DOHH2 (cell line): ENCODE data around the gene SLC27A4.

ENCODE experiments used
- H3F3A ChIP-seq: fragments of 200-600 bp; sonication (generic), shearing (Covaris generic); 2 replicates; pipeline ENCODE4 v1.6.0; 2016; ENCODE audit warnings: antibody characterized with exemption, mild to moderate bottlenecking; ENCODE audit not compliant: control insufficient read depth, insufficient read depth
- H3K27ac ChIP-seq: fragments of 200-600 bp; sonication (generic); 2 replicates; pipeline ENCODE4 v1.5.1; 2014; ENCODE audit warnings: low read depth, mild to moderate bottlenecking, low read length, moderate library complexity
- H3K27me3 ChIP-seq: fragments of 200-600 bp; sonication (generic); 2 replicates; pipeline ENCODE4 v1.6.1; 2014; ENCODE audit warnings: mild to moderate bottlenecking, low read length, mixed read lengths; ENCODE audit not compliant: control insufficient read depth
- H3K36me3 ChIP-seq: fragments of 200-600 bp; sonication (generic); 2 replicates; pipeline ENCODE4 v1.6.1; 2014; ENCODE audit warnings: mild to moderate bottlenecking, low read length, moderate library complexity, mixed read lengths; ENCODE audit not compliant: control insufficient read depth
- H3K4me1 ChIP-seq: fragments of 200-600 bp; sonication (generic); 2 replicates; pipeline ENCODE4 v1.6.1; 2014; ENCODE audit warnings: mild to moderate bottlenecking, low read length, mixed read lengths; ENCODE audit not compliant: control insufficient read depth
- H3K4me2 ChIP-seq: fragments of 200-600 bp; sonication (generic); 2 replicates; pipeline ENCODE4 v1.6.0; 2014; ENCODE audit warnings: mild to moderate bottlenecking, low read length, moderate library complexity
- H3K4me3 ChIP-seq: fragments of 200-600 bp; sonication (generic); 2 replicates; pipeline ENCODE4 v1.5.1; 2014; ENCODE audit warnings: mild to moderate bottlenecking, low read length, mixed read lengths
- H3K79me2 ChIP-seq: fragments of 200-600 bp; sonication (generic); 2 replicates; pipeline ENCODE4 v1.6.1; 2014; ENCODE audit warnings: mild to moderate bottlenecking, low read length, mixed read lengths; ENCODE audit not compliant: control insufficient read depth
- H3K9me2 ChIP-seq: fragments of 200-600 bp; sonication (generic); replicated peaks from 2 replicates; pipeline ENCODE4 v1.6.1; 2014; ENCODE audit warnings: mild to moderate bottlenecking, low read length, mixed read lengths; ENCODE audit not compliant: control insufficient read depth
- H3K9me3 ChIP-seq: fragments of 200-600 bp; sonication (generic); 2 replicates; pipeline ENCODE4 v1.6.1; 2014; ENCODE audit warnings: antibody characterized with exemption, low read length, mixed read lengths; ENCODE audit not compliant: control insufficient read depth, insufficient read depth
- H4K20me1 ChIP-seq: fragments of 200-600 bp; sonication (generic); 2 replicates; pipeline ENCODE4 v1.6.0; 2014; ENCODE audit warnings: low read depth, mild to moderate bottlenecking, antibody characterized with exemption, low read length, moderate library complexity; ENCODE audit not compliant: control insufficient read depth, insufficient read depth
- EZH2phosphoT487 ChIP-seq: fragments of 200-600 bp; sonication (generic); IDR thresholded peaks from 2 replicates; pipeline ENCODE4 v1.6.1; 2017; ENCODE audit warnings: borderline replicate concordance, mild to moderate bottlenecking, antibody characterized with exemption, low read length, moderate library complexity, mixed read lengths
- TF ChIP-seq, protein P1 (sequence below): fragments of 200-600 bp; sonication (generic); IDR thresholded peaks from one replicate; pipeline ENCODE4 v1.5.1; 2014; ENCODE audit warnings: antibody characterized with exemption, mild to moderate bottlenecking, low read depth, low read length; ENCODE audit not compliant: poor library complexity, severe bottlenecking

Gene SLC27A4

DNA sequence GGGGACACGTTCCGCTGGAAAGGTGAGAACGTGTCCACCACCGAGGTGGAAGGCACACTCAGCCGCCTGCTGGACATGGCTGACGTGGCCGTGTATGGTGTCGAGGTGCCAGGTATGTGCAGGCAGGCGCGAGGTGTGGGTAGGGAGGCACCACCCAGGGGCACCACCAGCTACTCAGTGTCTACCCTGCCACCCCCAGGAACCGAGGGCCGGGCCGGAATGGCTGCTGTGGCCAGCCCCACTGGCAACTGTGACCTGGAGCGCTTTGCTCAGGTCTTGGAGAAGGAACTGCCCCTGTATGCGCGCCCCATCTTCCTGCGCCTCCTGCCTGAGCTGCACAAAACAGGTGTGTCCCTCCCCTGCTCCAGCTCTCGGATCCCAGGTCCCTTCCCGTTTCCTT, 15.1 kb downstream of the SLC27A4 start:
- Histone ChIP-seq H3F3A (no peaks in the 10 kb centered on the region), H3K27ac (no peak overlapping the region), H3K36me3 (peaks cover 8% of the 10 kb centered on the region; the same call in 1 of the 2 replicates), H3K27me3 (no peaks in the 10 kb centered on the region), H3K4me3 (no peak overlapping the region), H3K9me2 (no peaks in the 10 kb centered on the region), H3K79me2 (no peaks in the 10 kb centered on the region), H3K4me1 (no peaks in the 10 kb centered on the region), H4K20me1 (no peaks in the 10 kb centered on the region), H3K9me3 (no peaks in the 10 kb centered on the region), H3K4me2 (no peak overlapping the region)
- TF ChIP-seq, protein P1, sequence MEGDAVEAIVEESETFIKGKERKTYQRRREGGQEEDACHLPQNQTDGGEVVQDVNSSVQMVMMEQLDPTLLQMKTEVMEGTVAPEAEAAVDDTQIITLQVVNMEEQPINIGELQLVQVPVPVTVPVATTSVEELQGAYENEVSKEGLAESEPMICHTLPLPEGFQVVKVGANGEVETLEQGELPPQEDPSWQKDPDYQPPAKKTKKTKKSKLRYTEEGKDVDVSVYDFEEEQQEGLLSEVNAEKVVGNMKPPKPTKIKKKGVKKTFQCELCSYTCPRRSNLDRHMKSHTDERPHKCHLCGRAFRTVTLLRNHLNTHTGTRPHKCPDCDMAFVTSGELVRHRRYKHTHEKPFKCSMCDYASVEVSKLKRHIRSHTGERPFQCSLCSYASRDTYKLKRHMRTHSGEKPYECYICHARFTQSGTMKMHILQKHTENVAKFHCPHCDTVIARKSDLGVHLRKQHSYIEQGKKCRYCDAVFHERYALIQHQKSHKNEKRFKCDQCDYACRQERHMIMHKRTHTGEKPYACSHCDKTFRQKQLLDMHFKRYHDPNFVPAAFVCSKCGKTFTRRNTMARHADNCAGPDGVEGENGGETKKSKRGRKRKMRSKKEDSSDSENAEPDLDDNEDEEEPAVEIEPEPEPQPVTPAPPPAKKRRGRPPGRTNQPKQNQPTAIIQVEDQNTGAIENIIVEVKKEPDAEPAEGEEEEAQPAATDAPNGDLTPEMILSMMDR = no peak
- TF ChIP-seq EZH2phosphoT487 = no peak

GRCh38 chr9:128358090-128358489, 17.8 kb downstream of the SLC27A4 start:
- Histone ChIP-seq H3K36me3 (peaks cover 8% of the 10 kb centered on the region; the same call in 1 of the 2 replicates), H3K9me3 (no peaks in the 10 kb centered on the region), H3K27ac (no peak overlapping the region), H3K4me2 (no peak overlapping the region), H3K4me1 (peaks cover 9% of the 10 kb centered on the region), H3K27me3 (no peaks in the 10 kb centered on the region), H4K20me1 (no peaks in the 10 kb centered on the region), H3K4me3 (no peak overlapping the region), H3K79me2 (no peaks in the 10 kb centered on the region), H3K9me2 (no peaks in the 10 kb centered on the region), H3F3A (no peaks in the 10 kb centered on the region)
- no peak for TF ChIP-seq EZH2phosphoT487
- TF ChIP-seq, protein P1 = no peak

DNA sequence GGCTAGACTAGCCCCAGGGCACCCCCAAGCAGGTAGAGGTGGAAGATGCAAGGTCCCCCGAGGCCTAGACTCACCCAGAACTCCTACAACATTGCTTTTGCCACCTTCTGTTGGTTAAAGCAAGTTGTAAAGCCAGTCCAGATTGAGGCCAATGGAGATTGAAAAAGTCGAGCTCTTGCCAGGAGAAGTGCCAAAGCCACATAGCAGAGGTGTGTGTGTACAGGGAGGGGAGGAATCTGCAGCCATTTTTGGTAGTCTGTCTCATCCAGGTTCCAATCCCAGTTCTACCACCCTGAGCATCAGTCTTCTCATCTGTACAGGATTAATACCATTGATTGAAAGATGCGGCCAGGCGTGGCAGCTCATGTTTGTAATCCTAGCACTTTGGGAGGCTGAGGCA, 18.5 kb downstream of the SLC27A4 start:
- no peaks in the 10 kb centered on the region; the same call in 1 of the 2 replicates for H3F3A ChIP-seq
- H3K9me3 ChIP-seq = no peaks in the 10 kb centered on the region
- H3K4me2 ChIP-seq = no peak overlapping the region
- H3K27me3 ChIP-seq = no peaks in the 10 kb centered on the region
- no peaks in the 10 kb centered on the region for H4K20me1 ChIP-seq
- TF ChIP-seq, protein P1 = no peak
- no peak for TF ChIP-seq EZH2phosphoT487
- H3K4me3 ChIP-seq = no peak overlapping the region
- H3K79me2 ChIP-seq = no peaks in the 10 kb centered on the region
- H3K27ac ChIP-seq = no peak overlapping the region
- H3K9me2 ChIP-seq = no peaks in the 10 kb centered on the region
- H3K4me1 ChIP-seq = peaks cover 9% of the 10 kb centered on the region
- peaks cover 8% of the 10 kb centered on the region; the same call in 1 of the 2 replicates for H3K36me3 ChIP-seq
